Adrenal gland (tissue), 5 donors: ENCODE results near the gene ATG9B.
"Not testable (repeated sequence)": the region's sequence is repeated elsewhere in the genome, so short reads cannot be mapped to it uniquely, and the experiment has no call there.

Experiments used
- POLR2A ChIP-seq, 2 donors: fragments of 450-650 bp; IDR thresholded peaks; one replicate each; pipeline ENCODE4 v1.6.1; 2017; ENCODE audit warnings: antibody characterized with exemption in 2 of 2, mild to moderate bottlenecking in 2 of 2, moderate library complexity in 1 of 2
- TF ChIP-seq, protein P1 (sequence below), 6 experiments: fragments of 450-650 bp in 4 of 6; fragments of 200-600 bp in 2 of 6; sonication (generic) in 1 of 6; IDR thresholded peaks; 1 replicate in 5 of 6; 2 replicates in 1 of 6; pipeline versions ENCODE4 v1.5.1 to v1.8.0; 2016 to 2021; ENCODE audit warnings: antibody characterized with exemption in 6 of 6, mild to moderate bottlenecking in 2 of 6, moderate library complexity in 1 of 6
- donor health status: DM: no; HTN: no; CAD: no.

GRCh38 chr7:151026771-151027727 lies 2.8 kb upstream of the ATG9B start:
- not testable (repeated sequence) for TF ChIP-seq POLR2A (IDR thresholded peaks at IDR 0.05)
- TF ChIP-seq, protein P1, sequence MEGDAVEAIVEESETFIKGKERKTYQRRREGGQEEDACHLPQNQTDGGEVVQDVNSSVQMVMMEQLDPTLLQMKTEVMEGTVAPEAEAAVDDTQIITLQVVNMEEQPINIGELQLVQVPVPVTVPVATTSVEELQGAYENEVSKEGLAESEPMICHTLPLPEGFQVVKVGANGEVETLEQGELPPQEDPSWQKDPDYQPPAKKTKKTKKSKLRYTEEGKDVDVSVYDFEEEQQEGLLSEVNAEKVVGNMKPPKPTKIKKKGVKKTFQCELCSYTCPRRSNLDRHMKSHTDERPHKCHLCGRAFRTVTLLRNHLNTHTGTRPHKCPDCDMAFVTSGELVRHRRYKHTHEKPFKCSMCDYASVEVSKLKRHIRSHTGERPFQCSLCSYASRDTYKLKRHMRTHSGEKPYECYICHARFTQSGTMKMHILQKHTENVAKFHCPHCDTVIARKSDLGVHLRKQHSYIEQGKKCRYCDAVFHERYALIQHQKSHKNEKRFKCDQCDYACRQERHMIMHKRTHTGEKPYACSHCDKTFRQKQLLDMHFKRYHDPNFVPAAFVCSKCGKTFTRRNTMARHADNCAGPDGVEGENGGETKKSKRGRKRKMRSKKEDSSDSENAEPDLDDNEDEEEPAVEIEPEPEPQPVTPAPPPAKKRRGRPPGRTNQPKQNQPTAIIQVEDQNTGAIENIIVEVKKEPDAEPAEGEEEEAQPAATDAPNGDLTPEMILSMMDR (IDR thresholded peaks at IDR 0.05): not testable (repeated sequence)
